Liver (tissue), 9 donors: ENCODE measurements around the gene SOHLH1. TPM values are rescaled to one million over a fixed set of nuclear protein-coding genes. Genes with fewer than 3 reads are reported as not detected.

Experiments
- DNase-seq: peaks from one replicate; pipeline ENCODE4 v3.0.0-alpha.2; 2017; ENCODE audit warnings: low spot score
- H3K27ac ChIP-seq, 2 donors: one replicate each; pipeline ENCODE4 v1.7.0; 2013; ENCODE audit warnings: inconsistent platforms in 2 of 2, low read length in 2 of 2, control low read depth in 1 of 2, low read depth in 1 of 2, mild to moderate bottlenecking in 1 of 2
- H3K27me3 ChIP-seq, 4 donors: one replicate each; pipeline versions ENCODE4 v1.6.1 to v1.7.0; 2013; ENCODE audit warnings: low read length in 3 of 4, inconsistent platforms in 1 of 4, mild to moderate bottlenecking in 1 of 4, moderate library complexity in 1 of 4; ENCODE audit not compliant: control insufficient read depth in 4 of 4, insufficient read depth in 4 of 4
- H3K36me3 ChIP-seq, 4 donors: one replicate each; pipeline versions ENCODE4 v1.6.1 to v1.7.0; 2013; ENCODE audit warnings: low read length in 3 of 4, mild to moderate bottlenecking in 3 of 4, low read depth in 1 of 4, moderate library complexity in 1 of 4; ENCODE audit not compliant: control insufficient read depth in 4 of 4, insufficient read depth in 3 of 4
- H3K4me1 ChIP-seq, 4 donors: one replicate each; pipeline versions ENCODE4 v1.6.1 to v1.7.0; 2013; ENCODE audit warnings: low read length in 3 of 4, mild to moderate bottlenecking in 3 of 4, moderate library complexity in 1 of 4; ENCODE audit not compliant: control insufficient read depth in 4 of 4, insufficient read depth in 4 of 4
- H3K4me3 ChIP-seq, 3 donors: one replicate each; pipeline versions ENCODE4 v1.6.1 to v1.7.0; 2013; ENCODE audit warnings: low read length in 3 of 3, control low read depth in 1 of 3, low read depth in 1 of 3, mild to moderate bottlenecking in 1 of 3
- H3K9ac ChIP-seq, 2 donors: one replicate each; pipeline ENCODE4 v1.7.0; 2013; ENCODE audit warnings: low read length in 2 of 2, mild to moderate bottlenecking in 2 of 2, moderate library complexity in 2 of 2, control low read depth in 1 of 2, low read depth in 1 of 2
- H3K9me3 ChIP-seq, 4 donors: one replicate each; pipeline versions ENCODE4 v1.6.1 to v1.7.0; 2013; ENCODE audit warnings: low read length in 3 of 4; ENCODE audit not compliant: control insufficient read depth in 4 of 4
- EGR1 ChIP-seq, 2 donors: IDR thresholded peaks; 2 replicates each; pipeline ENCODE4 v1.6.1; 2016 to 2018; ENCODE audit warnings: antibody characterized with exemption in 2 of 2, low read depth in 2 of 2
- FOXA1 ChIP-seq: IDR thresholded peaks from 2 replicates; pipeline ENCODE4 v1.6.1; 2016; ENCODE audit warnings: antibody characterized with exemption
- FOXA2 ChIP-seq: IDR thresholded peaks from 2 replicates; pipeline ENCODE4 v1.6.1; 2016; ENCODE audit warnings: antibody characterized with exemption
- GABPA ChIP-seq, 2 donors: IDR thresholded peaks in 1 of 2; conservative IDR thresholded peaks in 1 of 2; 2 replicates each; pipeline ENCODE4 v1.6.1; 2016; ENCODE audit warnings: antibody characterized with exemption in 2 of 2, mild to moderate bottlenecking in 1 of 2, moderate library complexity in 1 of 2
- HNF4G ChIP-seq: IDR thresholded peaks from 2 replicates; pipeline ENCODE4 v1.6.1; 2016; ENCODE audit warnings: antibody characterized with exemption
- JUND ChIP-seq, 2 donors: IDR thresholded peaks; 2 replicates each; pipeline ENCODE4 v1.6.1; 2016; ENCODE audit warnings: antibody characterized with exemption in 2 of 2
- NR2F2 ChIP-seq: IDR thresholded peaks from 2 replicates; pipeline ENCODE4 v1.6.1; 2016; ENCODE audit warnings: antibody characterized with exemption
- RAD21 ChIP-seq, 2 donors: IDR thresholded peaks; 2 replicates each; pipeline ENCODE4 v1.6.1; 2016; ENCODE audit warnings: antibody characterized with exemption in 2 of 2, mild to moderate bottlenecking in 2 of 2
- RXRA ChIP-seq, 2 donors: IDR thresholded peaks; 2 replicates each; pipeline ENCODE4 v1.6.1; 2017 to 2018; ENCODE audit warnings: antibody characterized with exemption in 2 of 2, mild to moderate bottlenecking in 1 of 2
- SP1 ChIP-seq: IDR thresholded peaks from 2 replicates; pipeline ENCODE4 v1.6.1; 2018; ENCODE audit warnings: antibody characterized with exemption, mild to moderate bottlenecking
- TAF1 ChIP-seq: conservative IDR thresholded peaks from 2 replicates; pipeline ENCODE4 v1.6.1; 2016; ENCODE audit warnings: antibody characterized with exemption, mild to moderate bottlenecking
- YY1 ChIP-seq: IDR thresholded peaks from 2 replicates; pipeline ENCODE4 v1.6.1; 2016; ENCODE audit warnings: antibody characterized with exemption, mild to moderate bottlenecking
- ZBTB33 ChIP-seq: IDR thresholded peaks from 2 replicates; pipeline ENCODE4 v1.6.1; 2016; ENCODE audit warnings: antibody characterized with exemption
- WGBS: extraction: QIAGEN DNeasy Blood & Tissue Kit; methylation state at CpG from one replicate; pipeline ENCODE4 v1.1.7; 2013; 5-methylcytosine and 5-hydroxymethylcytosine counted together
- polyA plus RNA-seq, 2 donors: library from polyadenylated mRNA; stranded (reverse) in 1 of 2; unstranded in 1 of 2; fragments of 200-250 nt in 1 of 2; fragments of >200 nt in 1 of 2; fragmentation: Nextera tagmentation in 1 of 2; extraction: Ambion mirVana in 1 of 2; gene quantifications; one replicate each; pipeline versions ENCODE4 v1.2.1 to v1.2.3, GENCODE V29; 2013 to 2015
- total RNA-seq, 2 donors: library from RNA; depleted of rRNA; stranded (reverse); fragments of >200 nt; gene quantifications; one replicate each; pipeline ENCODE4 v1.2.3, GENCODE V29; 2014
- TF ChIP-seq, protein P1 (sequence below): fragments of 150-350 bp; IDR thresholded peaks from 2 replicates; pipeline ENCODE4 v1.5.1; 2017; ENCODE audit warnings: improper control_type of control experiment, low read depth, low read length; ENCODE audit not compliant: missing input control
- TF ChIP-seq, protein P2 (sequence below): IDR thresholded peaks from 2 replicates; pipeline ENCODE4 v1.6.1; 2016; ENCODE audit warnings: antibody characterized with exemption
- TF ChIP-seq, protein P3 (sequence below): IDR thresholded peaks from 2 replicates; pipeline ENCODE4 v1.6.1; 2016; ENCODE audit warnings: antibody characterized with exemption, mild to moderate bottlenecking
- TF ChIP-seq, protein P4 (sequence below): IDR thresholded peaks from 2 replicates; pipeline ENCODE4 v1.6.1; 2016; ENCODE audit warnings: antibody characterized with exemption
- donor health status: healthy.
- donor health status: healthy.
- donor health status: healthy.
- donor health status: healthy.
- donor health status: healthy.

The SOHLH1 gene
- total and polyA plus RNA-seq, 4 donors, result not detected

DNA sequence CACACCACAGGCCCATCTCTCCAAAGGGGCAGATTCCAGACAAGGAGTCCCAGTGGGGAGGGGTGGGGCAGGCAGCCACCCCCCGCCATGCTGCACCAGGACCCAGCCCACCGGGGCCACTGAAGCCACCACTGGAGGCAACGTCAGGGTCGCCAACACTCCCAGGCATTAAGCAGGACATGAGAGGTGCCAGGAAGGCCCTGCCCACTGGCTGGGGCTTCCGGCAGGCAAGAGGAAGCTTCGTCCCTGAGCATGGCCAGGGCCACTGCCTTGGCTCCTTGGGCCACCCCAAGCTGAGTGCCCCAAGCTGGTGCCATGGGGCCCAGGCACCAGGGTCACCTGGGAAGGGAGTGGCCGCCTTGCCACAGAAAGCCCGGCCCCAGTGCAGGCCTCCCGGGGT, 20.2 kb upstream of the SOHLH1 start:
- Histone ChIP-seq H3K9ac (no peak overlapping the region), H3K27ac (no peak overlapping the region), H3K4me3 (no peak overlapping the region), H3K4me1 (no peaks in the 10 kb centered on the region), H3K36me3 (no peaks in the 10 kb centered on the region), H3K9me3 (no peaks in the 10 kb centered on the region), H3K27me3 (peaks cover 0 to 8% (median 4%) of the 10 kb centered on the region in 4 donors)
- no peak for DNase-seq
- TF ChIP-seq, protein P1, sequence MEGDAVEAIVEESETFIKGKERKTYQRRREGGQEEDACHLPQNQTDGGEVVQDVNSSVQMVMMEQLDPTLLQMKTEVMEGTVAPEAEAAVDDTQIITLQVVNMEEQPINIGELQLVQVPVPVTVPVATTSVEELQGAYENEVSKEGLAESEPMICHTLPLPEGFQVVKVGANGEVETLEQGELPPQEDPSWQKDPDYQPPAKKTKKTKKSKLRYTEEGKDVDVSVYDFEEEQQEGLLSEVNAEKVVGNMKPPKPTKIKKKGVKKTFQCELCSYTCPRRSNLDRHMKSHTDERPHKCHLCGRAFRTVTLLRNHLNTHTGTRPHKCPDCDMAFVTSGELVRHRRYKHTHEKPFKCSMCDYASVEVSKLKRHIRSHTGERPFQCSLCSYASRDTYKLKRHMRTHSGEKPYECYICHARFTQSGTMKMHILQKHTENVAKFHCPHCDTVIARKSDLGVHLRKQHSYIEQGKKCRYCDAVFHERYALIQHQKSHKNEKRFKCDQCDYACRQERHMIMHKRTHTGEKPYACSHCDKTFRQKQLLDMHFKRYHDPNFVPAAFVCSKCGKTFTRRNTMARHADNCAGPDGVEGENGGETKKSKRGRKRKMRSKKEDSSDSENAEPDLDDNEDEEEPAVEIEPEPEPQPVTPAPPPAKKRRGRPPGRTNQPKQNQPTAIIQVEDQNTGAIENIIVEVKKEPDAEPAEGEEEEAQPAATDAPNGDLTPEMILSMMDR, result no peak
- TF ChIP-seq RXRA (IDR thresholded peaks at IDR 0.05), result no peak
- no peak for TF ChIP-seq TAF1
- TF ChIP-seq FOXA1, result no peak
- no peak for TF ChIP-seq ZBTB33
- TF ChIP-seq RAD21 (IDR thresholded peaks at IDR 0.05), result no peak
- no peak for TF ChIP-seq FOXA2
- TF ChIP-seq HNF4G, result no peak
- no peak for TF ChIP-seq SP1
- TF ChIP-seq YY1, result no peak
- TF ChIP-seq, protein P2, sequence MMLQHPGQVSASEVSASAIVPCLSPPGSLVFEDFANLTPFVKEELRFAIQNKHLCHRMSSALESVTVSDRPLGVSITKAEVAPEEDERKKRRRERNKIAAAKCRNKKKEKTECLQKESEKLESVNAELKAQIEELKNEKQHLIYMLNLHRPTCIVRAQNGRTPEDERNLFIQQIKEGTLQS, result no peak
- TF ChIP-seq, protein P3, sequence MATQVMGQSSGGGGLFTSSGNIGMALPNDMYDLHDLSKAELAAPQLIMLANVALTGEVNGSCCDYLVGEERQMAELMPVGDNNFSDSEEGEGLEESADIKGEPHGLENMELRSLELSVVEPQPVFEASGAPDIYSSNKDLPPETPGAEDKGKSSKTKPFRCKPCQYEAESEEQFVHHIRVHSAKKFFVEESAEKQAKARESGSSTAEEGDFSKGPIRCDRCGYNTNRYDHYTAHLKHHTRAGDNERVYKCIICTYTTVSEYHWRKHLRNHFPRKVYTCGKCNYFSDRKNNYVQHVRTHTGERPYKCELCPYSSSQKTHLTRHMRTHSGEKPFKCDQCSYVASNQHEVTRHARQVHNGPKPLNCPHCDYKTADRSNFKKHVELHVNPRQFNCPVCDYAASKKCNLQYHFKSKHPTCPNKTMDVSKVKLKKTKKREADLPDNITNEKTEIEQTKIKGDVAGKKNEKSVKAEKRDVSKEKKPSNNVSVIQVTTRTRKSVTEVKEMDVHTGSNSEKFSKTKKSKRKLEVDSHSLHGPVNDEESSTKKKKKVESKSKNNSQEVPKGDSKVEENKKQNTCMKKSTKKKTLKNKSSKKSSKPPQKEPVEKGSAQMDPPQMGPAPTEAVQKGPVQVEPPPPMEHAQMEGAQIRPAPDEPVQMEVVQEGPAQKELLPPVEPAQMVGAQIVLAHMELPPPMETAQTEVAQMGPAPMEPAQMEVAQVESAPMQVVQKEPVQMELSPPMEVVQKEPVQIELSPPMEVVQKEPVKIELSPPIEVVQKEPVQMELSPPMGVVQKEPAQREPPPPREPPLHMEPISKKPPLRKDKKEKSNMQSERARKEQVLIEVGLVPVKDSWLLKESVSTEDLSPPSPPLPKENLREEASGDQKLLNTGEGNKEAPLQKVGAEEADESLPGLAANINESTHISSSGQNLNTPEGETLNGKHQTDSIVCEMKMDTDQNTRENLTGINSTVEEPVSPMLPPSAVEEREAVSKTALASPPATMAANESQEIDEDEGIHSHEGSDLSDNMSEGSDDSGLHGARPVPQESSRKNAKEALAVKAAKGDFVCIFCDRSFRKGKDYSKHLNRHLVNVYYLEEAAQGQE, result no peak
- TF ChIP-seq EGR1 (IDR thresholded peaks at IDR 0.05; ENCODE audit: low read depth in 2 of 2), result no peak
- no peak for TF ChIP-seq JUND (IDR thresholded peaks at IDR 0.05)
- WGBS, result 70% methylated on average over 9 of the region's 9 CpGs

- no peaks in the 10 kb centered on the region for H3K9me3 ChIP-seq
- H3K4me3 ChIP-seq, result no peak overlapping the region
- DNase-seq, result no peak
- H3K36me3 ChIP-seq, result no peaks in the 10 kb centered on the region
- H3K4me1 ChIP-seq, result no peaks in the 10 kb centered on the region
- no peak overlapping the region for H3K9ac ChIP-seq
- H3K27me3 ChIP-seq, result peaks cover 0 to 8% (median 4%) of the 10 kb centered on the region in 4 donors
- WGBS, result 66% methylated on average over 15 of the region's 15 CpGs
- no peak overlapping the region for H3K27ac ChIP-seq
- no peak for TF ChIP-seq RAD21 (IDR thresholded peaks at IDR 0.05)
- no peak for TF ChIP-seq SP1
- TF ChIP-seq EGR1 (IDR thresholded peaks at IDR 0.05; ENCODE audit: low read depth in 2 of 2), result no peak
- no peak for TF ChIP-seq FOXA2
- TF ChIP-seq, protein P4, sequence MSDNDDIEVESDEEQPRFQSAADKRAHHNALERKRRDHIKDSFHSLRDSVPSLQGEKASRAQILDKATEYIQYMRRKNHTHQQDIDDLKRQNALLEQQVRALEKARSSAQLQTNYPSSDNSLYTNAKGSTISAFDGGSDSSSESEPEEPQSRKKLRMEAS, result no peak
- TF ChIP-seq YY1, result no peak
- TF ChIP-seq NR2F2, result no peak
- no peak for TF ChIP-seq RXRA (IDR thresholded peaks at IDR 0.05)
- no peak for TF ChIP-seq TAF1
- TF ChIP-seq FOXA1, result no peak
- no peak for TF ChIP-seq JUND (IDR thresholded peaks at IDR 0.05)
- TF ChIP-seq, protein P1, result no peak
- no peak for TF ChIP-seq HNF4G
- TF ChIP-seq ZBTB33, result no peak
- TF ChIP-seq GABPA (IDR thresholded peaks at IDR 0.05 in 1 of 2, conservative IDR thresholded peaks at IDR 0.05 in 1 of 2), result no peak
Measured at GRCh38 chr9:135718616-135719015, 19.3 kb upstream of the SOHLH1 start.
